DND-41 (cell line): Measurements from ENCODE around the gene SCYGR5.

Experiments
- EZH2 ChIP-seq: IDR thresholded peaks from 3 replicates; pipeline ENCODE4 v1.6.1; 2012; ENCODE audit warnings: borderline replicate concordance, low read depth, mild to moderate bottlenecking, moderate library complexity, low read length, inconsistent platforms; ENCODE audit not compliant: severe bottlenecking
- TF ChIP-seq, protein P1 (sequence below): IDR thresholded peaks from 2 replicates; pipeline ENCODE4 v1.5.1; 2012; ENCODE audit warnings: borderline replicate concordance, low read length, moderate library complexity, mild to moderate bottlenecking; ENCODE audit not compliant: poor library complexity, severe bottlenecking; ENCODE audit errors: extremely low read depth

DNA sequence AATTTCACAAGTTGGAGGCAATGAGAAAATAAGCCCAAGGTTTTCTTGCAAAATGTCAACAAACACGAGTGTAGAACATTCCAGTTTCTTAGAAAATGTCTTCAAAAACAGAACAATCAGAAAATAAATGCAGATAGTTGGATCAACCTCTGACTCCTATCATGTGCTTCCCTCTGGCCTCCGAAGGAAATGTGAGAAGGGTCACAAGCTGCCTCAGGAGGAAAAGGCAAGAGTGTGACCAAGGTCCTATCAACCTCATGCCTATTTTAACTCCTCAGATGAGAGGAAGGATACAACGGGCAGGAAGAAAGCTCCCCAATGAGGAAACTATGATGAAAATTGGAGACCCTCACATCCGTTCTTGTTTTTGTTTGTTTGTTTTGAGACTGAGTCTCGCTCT is 7.9 kb downstream of the SCYGR5 start:
- TF ChIP-seq, protein P1, sequence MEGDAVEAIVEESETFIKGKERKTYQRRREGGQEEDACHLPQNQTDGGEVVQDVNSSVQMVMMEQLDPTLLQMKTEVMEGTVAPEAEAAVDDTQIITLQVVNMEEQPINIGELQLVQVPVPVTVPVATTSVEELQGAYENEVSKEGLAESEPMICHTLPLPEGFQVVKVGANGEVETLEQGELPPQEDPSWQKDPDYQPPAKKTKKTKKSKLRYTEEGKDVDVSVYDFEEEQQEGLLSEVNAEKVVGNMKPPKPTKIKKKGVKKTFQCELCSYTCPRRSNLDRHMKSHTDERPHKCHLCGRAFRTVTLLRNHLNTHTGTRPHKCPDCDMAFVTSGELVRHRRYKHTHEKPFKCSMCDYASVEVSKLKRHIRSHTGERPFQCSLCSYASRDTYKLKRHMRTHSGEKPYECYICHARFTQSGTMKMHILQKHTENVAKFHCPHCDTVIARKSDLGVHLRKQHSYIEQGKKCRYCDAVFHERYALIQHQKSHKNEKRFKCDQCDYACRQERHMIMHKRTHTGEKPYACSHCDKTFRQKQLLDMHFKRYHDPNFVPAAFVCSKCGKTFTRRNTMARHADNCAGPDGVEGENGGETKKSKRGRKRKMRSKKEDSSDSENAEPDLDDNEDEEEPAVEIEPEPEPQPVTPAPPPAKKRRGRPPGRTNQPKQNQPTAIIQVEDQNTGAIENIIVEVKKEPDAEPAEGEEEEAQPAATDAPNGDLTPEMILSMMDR = no peak
- no peak for TF ChIP-seq EZH2
